ENCODE results near the gene MISP.

Gene MISP

DNA sequence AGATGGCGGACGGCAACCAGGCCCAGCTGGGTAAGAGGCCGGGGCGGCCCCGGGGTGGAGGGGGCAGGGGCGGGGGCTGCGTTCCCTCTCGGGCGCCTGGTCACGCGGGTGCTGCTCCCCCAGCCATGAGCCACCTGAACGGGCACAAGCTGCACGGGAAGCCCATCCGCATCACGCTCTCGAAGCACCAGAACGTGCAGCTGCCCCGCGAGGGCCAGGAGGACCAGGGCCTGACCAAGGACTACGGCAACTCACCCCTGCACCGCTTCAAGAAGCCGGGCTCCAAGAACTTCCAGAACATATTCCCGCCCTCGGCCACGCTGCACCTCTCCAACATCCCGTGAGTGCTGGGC is 57.5 kb downstream of the MISP start:
- DNase-seq (ENCODE audit: low spot score), result no peak

DNA sequence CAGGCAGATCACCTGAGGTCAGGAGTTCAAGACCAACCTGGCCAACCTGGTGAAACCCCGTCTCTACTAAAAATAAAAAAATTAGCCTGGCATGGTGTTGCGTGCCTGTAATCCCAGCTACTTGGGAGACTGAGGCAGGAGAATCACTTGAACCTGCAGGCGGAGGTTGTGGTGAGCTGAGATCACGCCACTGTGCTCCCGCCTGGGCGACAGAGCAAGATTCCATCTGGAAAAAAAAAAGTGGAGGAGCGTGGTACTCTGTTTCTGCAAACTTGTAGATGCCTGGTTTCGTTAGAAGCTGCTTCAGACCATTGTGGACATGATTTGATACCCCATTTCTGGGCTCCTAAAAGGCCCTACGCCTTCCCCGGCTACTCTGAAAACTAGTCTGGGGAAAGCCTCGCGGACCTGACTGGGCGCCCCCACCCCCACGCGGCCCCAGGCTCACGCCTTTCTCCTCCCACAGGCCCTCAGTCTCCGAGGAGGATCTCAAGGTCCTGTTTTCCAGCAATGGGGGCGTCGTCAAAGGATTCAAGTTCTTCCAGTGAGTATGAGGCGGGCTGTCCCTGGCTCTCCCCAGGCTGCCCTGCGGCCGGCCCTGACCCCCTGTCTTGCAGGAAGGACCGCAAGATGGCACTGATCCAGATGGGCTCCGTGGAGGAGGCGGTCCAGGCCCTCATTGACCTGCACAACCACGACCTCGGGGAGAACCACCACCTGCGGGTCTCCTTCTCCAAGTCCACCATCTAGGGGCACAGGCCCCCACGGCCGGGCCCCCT is 59.4 kb downstream of the MISP start:
- peak; percentile 41 for DNase-seq (ENCODE audit: low spot score)

DNA sequence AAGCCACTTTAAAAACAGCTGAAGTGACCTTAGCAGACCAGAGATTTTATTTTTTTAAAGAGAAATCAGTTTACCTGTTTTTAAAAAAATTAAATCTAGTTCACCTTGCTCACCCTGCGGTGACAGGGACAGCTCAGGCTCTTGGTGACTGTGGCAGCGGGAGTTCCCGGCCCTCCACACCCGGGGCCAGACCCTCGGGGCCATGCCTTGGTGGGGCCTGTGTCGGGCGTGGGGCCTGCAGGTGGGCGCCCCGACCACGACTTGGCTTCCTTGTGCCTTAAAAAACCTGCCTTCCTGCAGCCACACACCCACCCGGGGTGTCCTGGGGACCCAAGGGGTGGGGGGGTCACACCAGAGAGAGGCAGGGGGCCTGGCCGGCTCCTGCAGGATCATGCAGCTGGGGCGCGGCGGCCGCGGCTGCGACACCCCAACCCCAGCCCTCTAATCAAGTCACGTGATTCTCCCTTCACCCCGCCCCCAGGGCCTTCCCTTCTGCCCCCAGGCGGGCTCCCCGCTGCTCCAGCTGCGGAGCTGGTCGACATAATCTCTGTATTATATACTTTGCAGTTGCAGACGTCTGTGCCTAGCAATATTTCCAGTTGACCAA is 60.1 kb downstream of the MISP start:
- DNase-seq (ENCODE audit: low spot score), result peak; percentile 41

DNA sequence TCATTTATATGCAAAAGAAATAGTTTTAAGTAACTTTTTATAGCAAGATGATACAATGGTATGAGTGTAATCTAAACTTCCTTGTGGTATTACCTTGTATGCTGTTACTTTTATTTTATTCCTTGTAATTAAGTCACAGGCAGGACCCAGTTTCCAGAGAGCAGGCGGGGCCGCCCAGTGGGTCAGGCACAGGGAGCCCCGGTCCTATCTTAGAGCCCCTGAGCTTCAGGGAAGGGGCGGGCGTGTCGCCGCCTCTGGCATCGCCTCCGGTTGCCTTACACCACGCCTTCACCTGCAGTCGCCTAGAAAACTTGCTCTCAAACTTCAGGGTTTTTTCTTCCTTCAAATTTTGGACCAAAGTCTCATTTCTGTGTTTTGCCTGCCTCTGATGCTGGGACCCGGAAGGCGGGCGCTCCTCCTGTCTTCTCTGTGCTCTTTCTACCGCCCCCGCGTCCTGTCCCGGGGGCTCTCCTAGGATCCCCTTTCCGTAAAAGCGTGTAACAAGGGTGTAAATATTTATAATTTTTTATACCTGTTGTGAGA is 60.7 kb downstream of the MISP start:
- DNase-seq (ENCODE audit: low spot score), result peak; percentile 38

DNA sequence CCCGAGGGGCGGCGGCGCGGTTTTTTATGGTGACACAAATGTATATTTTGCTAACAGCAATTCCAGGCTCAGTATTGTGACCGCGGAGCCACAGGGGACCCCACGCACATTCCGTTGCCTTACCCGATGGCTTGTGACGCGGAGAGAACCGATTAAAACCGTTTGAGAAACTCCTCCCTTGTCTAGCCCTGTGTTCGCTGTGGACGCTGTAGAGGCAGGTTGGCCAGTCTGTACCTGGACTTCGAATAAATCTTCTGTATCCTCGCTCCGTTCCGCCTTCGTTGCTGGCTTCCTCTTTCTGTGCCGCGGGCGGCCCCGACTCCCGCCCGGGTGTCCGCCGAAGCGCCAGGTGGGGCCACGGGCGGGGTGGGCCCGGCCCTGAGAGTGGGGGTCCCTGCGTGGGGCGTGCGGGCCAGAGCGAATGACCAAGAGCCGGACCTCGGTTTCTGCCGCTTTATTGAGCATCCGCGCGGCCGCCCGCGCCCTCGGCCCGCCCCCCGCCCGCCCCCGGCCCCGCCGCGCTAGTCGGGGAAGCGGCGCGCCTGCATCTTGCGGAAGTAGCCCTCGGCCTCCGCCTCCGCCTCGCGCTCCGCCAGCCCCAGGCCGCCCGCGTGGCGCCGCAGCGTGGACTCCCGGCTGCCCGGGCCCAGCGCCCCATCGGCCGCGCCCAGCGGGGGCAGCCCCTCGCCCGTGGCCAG is 61.3 kb downstream of the MISP start:
- peak; percentile 57 for DNase-seq (ENCODE audit: low spot score)

DNA sequence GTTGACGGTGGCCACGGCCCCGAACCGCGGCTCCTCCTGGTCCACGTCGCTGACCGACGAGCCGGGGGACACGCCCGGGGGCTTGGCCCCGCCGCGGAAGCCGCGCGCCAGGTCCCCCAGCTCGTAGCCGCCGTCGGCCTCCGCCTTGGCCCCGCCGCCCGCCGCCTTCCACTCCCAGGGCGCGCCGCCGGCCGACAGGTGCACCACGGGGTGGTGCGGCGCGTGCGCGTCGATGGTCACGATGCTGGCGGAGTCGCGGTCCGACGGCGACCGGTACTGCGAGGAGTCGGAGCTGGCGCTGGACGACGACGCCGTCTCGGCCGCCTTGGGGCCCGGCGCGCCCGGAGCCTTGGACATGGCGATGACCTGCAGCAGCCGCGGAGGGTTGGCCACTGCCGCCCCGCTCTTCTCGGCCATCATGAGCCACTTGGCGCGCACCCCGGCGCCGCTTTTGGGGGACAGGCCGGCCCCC is 61.9 kb downstream of the MISP start:
- peak; percentile 35 for DNase-seq (ENCODE audit: low spot score)

DNA sequence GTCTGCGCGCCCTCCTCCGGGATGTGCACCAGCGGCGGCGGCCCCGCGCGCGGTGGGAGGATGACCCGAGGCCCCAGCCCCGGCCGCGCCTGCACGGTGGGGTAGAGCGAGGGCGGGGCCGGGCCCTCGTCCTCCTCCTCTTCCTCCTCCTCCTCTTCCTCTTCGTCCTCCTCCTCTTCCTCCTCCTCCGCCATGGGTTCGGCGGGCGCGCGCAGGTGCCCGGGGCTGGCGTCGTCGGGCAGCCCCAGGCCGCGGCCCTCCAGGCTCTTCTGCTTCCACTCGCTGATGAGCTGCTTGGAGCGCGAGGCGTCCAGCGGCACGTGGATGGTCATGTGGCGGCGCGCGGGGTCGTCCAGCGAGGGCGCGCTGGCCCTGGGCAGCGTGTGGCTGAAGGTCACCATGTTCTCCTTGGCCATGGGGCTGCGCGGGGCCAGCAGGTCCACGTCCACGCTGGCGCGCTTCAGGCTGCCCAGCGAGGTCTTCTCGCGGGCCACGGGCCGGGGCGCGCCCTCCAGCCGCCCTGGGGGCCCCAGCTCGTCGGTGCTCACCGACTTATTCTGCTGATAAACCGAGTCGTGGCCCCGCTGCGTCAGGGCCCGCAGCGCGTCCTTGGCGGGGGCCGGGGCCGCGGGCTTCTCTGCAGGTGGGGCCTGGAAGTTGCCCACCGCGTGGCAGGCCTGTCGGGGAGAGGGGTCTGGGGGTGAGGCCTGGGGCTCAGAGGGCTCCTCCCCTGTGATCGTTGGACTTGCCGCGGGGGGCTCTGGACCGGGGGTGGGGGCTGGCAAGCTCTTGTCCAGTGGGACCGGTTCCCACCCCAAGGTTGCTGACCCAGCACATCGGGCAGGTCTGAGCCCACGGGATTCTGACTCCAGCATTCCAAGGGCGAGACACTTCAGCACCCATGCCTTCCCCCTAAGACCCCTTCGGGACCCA is 62.6 kb downstream of the MISP start:
- peak; percentile 56 for DNase-seq (ENCODE audit: low spot score)

Measured in HuH-7.5 (cell line).